SK-N-SH (cell line): ENCODE data around the gene UBE2U. TPM values are rescaled to one million over a fixed set of nuclear protein-coding genes. Genes with fewer than 3 reads are reported as not detected.

Experiments used
- CTCF ChIA-PET: fragments of 300-600, 350-600 bp; formaldehyde crosslinking; extraction: SDS; loops from one replicate; lab custom pipeline; 2021; lab: Yijun Ruan, JAX
- POLR2A ChIA-PET: fragments of 350-600 bp; sonication (Branson Sonifier 250); formaldehyde crosslinking; extraction: SDS; loops from one replicate; lab custom pipeline; 2020; ENCODE audit warnings: antibody characterized with exemption, inconsistent platforms; lab: Yijun Ruan, JAX
- DNase-seq: peaks from one replicate; pipeline ENCODE4 v3.0.0; 2012
- H2AFZ ChIP-seq: fragments of 200-600 bp; sonication (generic); 2 replicates; pipeline ENCODE4 v1.8.1; 2016; ENCODE audit warnings: antibody characterized with exemption, mild to moderate bottlenecking, low read depth
- H3F3A ChIP-seq: fragments of 200-600 bp; sonication (generic); replicated peaks from 2 replicates; pipeline ENCODE3; 2016; ENCODE audit warnings: antibody characterized with exemption, mild to moderate bottlenecking; ENCODE audit not compliant: insufficient read depth
- H3K27ac ChIP-seq, 2 experiments: fragments of 200-500 bp in 1 of 2; fragments of 200-600 bp in 1 of 2; sonication (Bioruptor generic) in 1 of 2; sonication (generic), shearing (Covaris generic) in 1 of 2; 2 replicates each; pipeline versions ENCODE4 v1.5.1 to v1.6.1; 2014 to 2016; ENCODE audit warnings: low read depth in 2 of 2, inconsistent platforms in 1 of 2, low read length in 1 of 2, mild to moderate bottlenecking in 1 of 2, mixed read lengths in 1 of 2
- H3K27me3 ChIP-seq: fragments of 200-600 bp; sonication (generic), shearing (Covaris generic); 2 replicates; pipeline ENCODE4 v1.6.1; 2016; ENCODE audit warnings: mixed run types; ENCODE audit not compliant: insufficient read depth
- H3K36me3 ChIP-seq, 2 experiments: fragments of 200-500 bp in 1 of 2; fragments of 200-600 bp in 1 of 2; sonication (Bioruptor generic) in 1 of 2; sonication (generic) in 1 of 2; replicated peaks in 1 of 2; 2 replicates each; pipeline versions ENCODE3 to v1.5.1; 2014 to 2016; ENCODE audit warnings: low read length in 1 of 2, mild to moderate bottlenecking in 1 of 2; ENCODE audit not compliant: insufficient read depth in 2 of 2, control insufficient read depth in 1 of 2
- H3K4me1 ChIP-seq, 2 experiments: fragments of 200-500 bp in 1 of 2; fragments of 200-600 bp in 1 of 2; sonication (Bioruptor generic) in 1 of 2; sonication (generic), shearing (Covaris generic) in 1 of 2; 2 replicates each; pipeline versions ENCODE4 v1.5.1 to v1.6.1; 2014 to 2016; ENCODE audit warnings: low read depth in 1 of 2, low read length in 1 of 2, mixed run types in 1 of 2; ENCODE audit not compliant: insufficient read depth in 2 of 2, control insufficient read depth in 1 of 2
- H3K4me2 ChIP-seq: fragments of 200-600 bp; sonication (generic), shearing (Covaris generic); 2 replicates; pipeline ENCODE4 v1.6.1; 2017; ENCODE audit warnings: mixed run types
- H3K4me3 ChIP-seq, 2 experiments: fragments of 200-500 bp in 1 of 2; fragments of 200-600 bp in 1 of 2; sonication (Bioruptor generic) in 1 of 2; sonication (generic), shearing (Covaris generic) in 1 of 2; 2 replicates each; pipeline versions ENCODE4 v1.5.1 to v1.8.1; 2014 to 2016; ENCODE audit warnings: low read depth in 2 of 2, inconsistent platforms in 1 of 2, low read length in 1 of 2, mild to moderate bottlenecking in 1 of 2, mixed read lengths in 1 of 2, moderate library complexity in 1 of 2
- H3K79me2 ChIP-seq: fragments of 200-600 bp; sonication (generic); 2 replicates; pipeline ENCODE4 v1.8.1; 2017; ENCODE audit warnings: mild to moderate bottlenecking; ENCODE audit not compliant: insufficient read depth
- H3K9ac ChIP-seq: fragments of 200-600 bp; sonication (generic); 2 replicates; pipeline ENCODE4 v1.6.1; 2017; ENCODE audit warnings: mixed run types
- H3K9me2 ChIP-seq: fragments of 200-600 bp; sonication (generic); 2 replicates; pipeline ENCODE4 v1.6.1; 2017; ENCODE audit warnings: mixed run types
- H3K9me3 ChIP-seq: fragments of 200-600 bp; sonication (generic); 2 replicates; pipeline ENCODE4 v1.6.1; 2017; ENCODE audit warnings: mixed run types, mild to moderate bottlenecking, moderate library complexity
- H4K20me1 ChIP-seq: fragments of 200-600 bp; sonication (generic); 2 replicates; pipeline ENCODE4 v1.6.1; 2017; ENCODE audit warnings: mild to moderate bottlenecking, mixed run types; ENCODE audit not compliant: insufficient read depth
- CTCF ChIP-seq: fragments of 200-600 bp; sonication (generic); IDR thresholded peaks from 2 replicates; pipeline ENCODE4 v1.6.1; 2017; ENCODE audit warnings: antibody characterized with exemption, mild to moderate bottlenecking, moderate library complexity
- EP300 ChIP-seq, 2 experiments: IDR thresholded peaks; 2 replicates each; pipeline versions ENCODE4 v1.4.0 to v1.6.1; 2012; ENCODE audit warnings: borderline replicate concordance in 1 of 2, low read depth in 1 of 2, low read length in 1 of 2
- EZH2phosphoT487 ChIP-seq: fragments of 200-600 bp; sonication (generic); IDR thresholded peaks from 2 replicates; pipeline ENCODE4 v1.6.1; 2017; ENCODE audit warnings: low read depth, mixed run types, mild to moderate bottlenecking, antibody characterized with exemption, moderate library complexity, borderline replicate concordance
- FOXJ3 ChIP-seq: sonication (generic); formaldehyde crosslinking; IDR thresholded peaks from 2 replicates; pipeline ENCODE4 v1.5.1; 2020; ENCODE audit warnings: mild to moderate bottlenecking, missing genetic modification reagents
- IRF3 ChIP-seq: fragments of 150-350 bp; IDR thresholded peaks from 2 replicates; pipeline ENCODE4 v1.6.1; 2016; ENCODE audit warnings: mild to moderate bottlenecking, low read depth, low read length
- NRF1 ChIP-seq: IDR thresholded peaks from 2 replicates; pipeline ENCODE4 v1.6.1; 2012; ENCODE audit warnings: low read depth, mild to moderate bottlenecking, low read length
- PBX3 ChIP-seq: IDR thresholded peaks from 2 replicates; pipeline ENCODE4; 2012
- SIN3A ChIP-seq: IDR thresholded peaks from 2 replicates; pipeline ENCODE4 v1.6.1; 2012; ENCODE audit warnings: low read depth, mild to moderate bottlenecking, low read length, moderate library complexity, borderline replicate concordance
- TAF1 ChIP-seq: IDR thresholded peaks from 2 replicates; pipeline ENCODE4 v1.6.1; 2012; ENCODE audit warnings: low read depth, mild to moderate bottlenecking, low read length, moderate library complexity, borderline replicate concordance
- USF1 ChIP-seq: IDR thresholded peaks from 2 replicates; pipeline ENCODE4 v1.4.0; 2012; ENCODE audit warnings: low read depth, borderline replicate concordance
- USF2 ChIP-seq: fragments of 150-350 bp; IDR thresholded peaks from 2 replicates; pipeline ENCODE4 v1.6.1; 2017; ENCODE audit warnings: antibody characterized with exemption, low read length, low read depth, borderline replicate concordance
- WGBS: methylation state at CpG from one replicate; pipeline ENCODE4 v1.1.6; 2017; ENCODE audit warnings: low lambda C conversion rate; 5-methylcytosine and 5-hydroxymethylcytosine counted together
- polyA plus RNA-seq, 3 experiments: library from polyadenylated mRNA; depleted of rRNA; stranded (reverse); fragments of >200 nt; gene quantifications; 2 replicates each; pipeline ENCODE4 v1.2.3, GENCODE V29; 2012

The UBE2U gene
- polyA plus RNA-seq, 1 of the 3 experiments (the other 2 are of a cell fraction): not detected

GRCh38 chr1:64192290-64192689, 11.1 kb upstream of the UBE2U start:
- CTCF ChIA-PET: interaction anchor here (0.9 kb wide), 1 partner anchor 28 kb away, joined by 3 read pairs; no protein-coding TSS in a partner anchor
- POLR2A ChIA-PET: no interaction called here

GRCh38 chr1:64194168-64195080, 9.0 kb upstream of the UBE2U start:
- no peak overlapping the region for H2AFZ ChIP-seq
- no peaks in the 10 kb centered on the region for H3K79me2 ChIP-seq
- H3K4me3 ChIP-seq: no peak overlapping the region
- peaks cover 0 to 35% of the 10 kb centered on the region in 2 experiments; a peak in 2 of 4 replicates for H3K4me1 ChIP-seq
- WGBS: 82% methylated on average over 8 of the region's 8 CpGs
- H3F3A ChIP-seq: no peaks in the 10 kb centered on the region
- H4K20me1 ChIP-seq: no peaks in the 10 kb centered on the region
- H3K9me2 ChIP-seq: no peaks in the 10 kb centered on the region
- CTCF ChIA-PET: interaction anchor here (1.0 to 2.2 kb wide), 5 partner anchors 9 to 520 kb away, joined by 3 to 6 read pairs (median 4); no protein-coding TSS in a partner anchor
- H3K9me3 ChIP-seq: no peaks in the 10 kb centered on the region
- no peak overlapping the region for H3K4me2 ChIP-seq
- no peak for DNase-seq
- POLR2A ChIA-PET: no interaction called here
- peak overlapping the region in 1 of 2 experiments; percentile 81; a peak in 2 of 4 replicates for H3K27ac ChIP-seq
- no peaks in the 10 kb centered on the region for H3K36me3 ChIP-seq
- H3K27me3 ChIP-seq: no peaks in the 10 kb centered on the region
- no peak overlapping the region for H3K9ac ChIP-seq
- TF ChIP-seq SIN3A: no peak
- TF ChIP-seq CTCF: no peak
- no peak for TF ChIP-seq IRF3
- no peak for TF ChIP-seq EZH2phosphoT487
- no peak for TF ChIP-seq PBX3
- TF ChIP-seq EP300 (IDR thresholded peaks at IDR 0.05; ENCODE audit: borderline replicate concordance in 1 of 2, low read depth in 1 of 2, low read length in 1 of 2): no peak
- no peak for TF ChIP-seq FOXJ3 (CRISPR knock-in tag)
- no peak for TF ChIP-seq NRF1
- no peak for TF ChIP-seq USF1

More at GRCh38 chr1:64192290-64192689, 11.1 kb upstream of the UBE2U start:
- no peak for DNase-seq
- Histone ChIP-seq H2AFZ (no peak overlapping the region), H3K9me3 (no peaks in the 10 kb centered on the region), H3F3A (no peaks in the 10 kb centered on the region), H3K4me3 (no peak overlapping the region), H3K9ac (no peak overlapping the region), H3K4me2 (no peak overlapping the region), H3K9me2 (no peaks in the 10 kb centered on the region), H3K36me3 (no peaks in the 10 kb centered on the region), H3K4me1 (peaks cover 0 to 29% of the 10 kb centered on the region in 2 experiments; a peak in 2 of 4 replicates), H4K20me1 (no peaks in the 10 kb centered on the region), H3K27ac (no peak overlapping the region), H3K27me3 (no peaks in the 10 kb centered on the region), H3K79me2 (no peaks in the 10 kb centered on the region)
- WGBS: 98% methylated on average over 8 of the region's 8 CpGs
- TF ChIP-seq TAF1: no peak
- no peak for TF ChIP-seq CTCF
- TF ChIP-seq USF2: no peak
